Measurements from ENCODE around the gene C2orf68.

C2orf68 gene

GRCh38 chr2:85602476-85603234 is 9.2 kb downstream of the C2orf68 start, which contains the start of gene TMEM150A (continued):
- no peak for TF ChIP-seq ZNF133 (tag by site-specific recombination; IDR thresholded peaks at IDR 0.05)
- TF ChIP-seq ZNF473 (tag by site-specific recombination; IDR thresholded peaks at IDR 0.05), result no peak
- TF ChIP-seq ZNF146 (tag by site-specific recombination; IDR thresholded peaks at IDR 0.05), result no peak
- TF ChIP-seq ZNF211 (tag by site-specific recombination; IDR thresholded peaks at IDR 0.05; ENCODE audit: low read depth), result no peak
- TF ChIP-seq GLIS2 (tag by site-specific recombination; IDR thresholded peaks at IDR 0.05), result peak; percentile 51
- TF ChIP-seq ZNF335 (tag by site-specific recombination; conservative IDR thresholded peaks at IDR 0.05), result peak; percentile 83
- TF ChIP-seq ZNF19 (tag by site-specific recombination; IDR thresholded peaks at IDR 0.05; ENCODE audit: low read depth), result no peak
- TF ChIP-seq ZNF23 (tag by site-specific recombination; IDR thresholded peaks at IDR 0.05; ENCODE audit: borderline replicate concordance), result no peak
- no peak for TF ChIP-seq ZNF596 (tag by site-specific recombination; IDR thresholded peaks at IDR 0.05)
- TF ChIP-seq ZBTB17 (tag by site-specific recombination; IDR thresholded peaks at IDR 0.05), result peak; percentile 76
- TF ChIP-seq ZBTB1 (tag by site-specific recombination; IDR thresholded peaks at IDR 0.05), result no peak
- TF ChIP-seq KLF1 (tag by site-specific recombination; IDR thresholded peaks at IDR 0.05), result peak; percentile 59
- TF ChIP-seq ZIC2 (tag by site-specific recombination; IDR thresholded peaks at IDR 0.05), result peak; percentile 25; the same call in 1 of the 2 replicates
- TF ChIP-seq, protein P1, sequence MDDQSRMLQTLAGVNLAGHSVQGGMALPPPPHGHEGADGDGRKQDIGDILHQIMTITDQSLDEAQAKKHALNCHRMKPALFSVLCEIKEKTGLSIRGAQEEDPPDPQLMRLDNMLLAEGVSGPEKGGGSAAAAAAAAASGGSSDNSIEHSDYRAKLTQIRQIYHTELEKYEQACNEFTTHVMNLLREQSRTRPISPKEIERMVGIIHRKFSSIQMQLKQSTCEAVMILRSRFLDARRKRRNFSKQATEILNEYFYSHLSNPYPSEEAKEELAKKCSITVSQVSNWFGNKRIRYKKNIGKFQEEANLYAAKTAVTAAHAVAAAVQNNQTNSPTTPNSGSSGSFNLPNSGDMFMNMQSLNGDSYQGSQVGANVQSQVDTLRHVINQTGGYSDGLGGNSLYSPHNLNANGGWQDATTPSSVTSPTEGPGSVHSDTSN (CRISPR knock-in tag; IDR thresholded peaks at IDR 0.05), result peak; percentile 68; the same call in 1 of the 2 replicates
- TF ChIP-seq, protein P2, sequence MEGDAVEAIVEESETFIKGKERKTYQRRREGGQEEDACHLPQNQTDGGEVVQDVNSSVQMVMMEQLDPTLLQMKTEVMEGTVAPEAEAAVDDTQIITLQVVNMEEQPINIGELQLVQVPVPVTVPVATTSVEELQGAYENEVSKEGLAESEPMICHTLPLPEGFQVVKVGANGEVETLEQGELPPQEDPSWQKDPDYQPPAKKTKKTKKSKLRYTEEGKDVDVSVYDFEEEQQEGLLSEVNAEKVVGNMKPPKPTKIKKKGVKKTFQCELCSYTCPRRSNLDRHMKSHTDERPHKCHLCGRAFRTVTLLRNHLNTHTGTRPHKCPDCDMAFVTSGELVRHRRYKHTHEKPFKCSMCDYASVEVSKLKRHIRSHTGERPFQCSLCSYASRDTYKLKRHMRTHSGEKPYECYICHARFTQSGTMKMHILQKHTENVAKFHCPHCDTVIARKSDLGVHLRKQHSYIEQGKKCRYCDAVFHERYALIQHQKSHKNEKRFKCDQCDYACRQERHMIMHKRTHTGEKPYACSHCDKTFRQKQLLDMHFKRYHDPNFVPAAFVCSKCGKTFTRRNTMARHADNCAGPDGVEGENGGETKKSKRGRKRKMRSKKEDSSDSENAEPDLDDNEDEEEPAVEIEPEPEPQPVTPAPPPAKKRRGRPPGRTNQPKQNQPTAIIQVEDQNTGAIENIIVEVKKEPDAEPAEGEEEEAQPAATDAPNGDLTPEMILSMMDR (tag by site-specific recombination; IDR thresholded peaks at IDR 0.05), result 0 out of 2 replicates have a peak, but pooled peaks have one; percentile 29
- 0 out of 2 replicates have a peak, but pooled peaks have one; percentile 35 for TF ChIP-seq KLF7 (tag by site-specific recombination; IDR thresholded peaks at IDR 0.05; ENCODE audit: borderline replicate concordance)
- TF ChIP-seq HOXA7 (CRISPR knock-in tag; IDR thresholded peaks at IDR 0.05; ENCODE audit: borderline replicate concordance), result no peak
- TF ChIP-seq, protein P3, sequence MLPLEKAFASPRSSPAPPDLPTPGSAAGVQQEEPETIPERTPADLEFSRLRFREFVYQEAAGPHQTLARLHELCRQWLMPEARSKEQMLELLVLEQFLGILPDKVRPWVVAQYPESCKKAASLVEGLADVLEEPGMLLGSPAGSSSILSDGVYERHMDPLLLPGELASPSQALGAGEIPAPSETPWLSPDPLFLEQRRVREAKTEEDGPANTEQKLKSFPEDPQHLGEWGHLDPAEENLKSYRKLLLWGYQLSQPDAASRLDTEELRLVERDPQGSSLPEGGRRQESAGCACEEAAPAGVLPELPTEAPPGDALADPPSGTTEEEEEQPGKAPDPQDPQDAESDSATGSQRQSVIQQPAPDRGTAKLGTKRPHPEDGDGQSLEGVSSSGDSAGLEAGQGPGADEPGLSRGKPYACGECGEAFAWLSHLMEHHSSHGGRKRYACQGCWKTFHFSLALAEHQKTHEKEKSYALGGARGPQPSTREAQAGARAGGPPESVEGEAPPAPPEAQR (tag by site-specific recombination; IDR thresholded peaks at IDR 0.05), result no peak
- no peak for TF ChIP-seq ZNF645 (tag by site-specific recombination; IDR thresholded peaks at IDR 0.05)
- TF ChIP-seq ZXDB (tag by site-specific recombination; IDR thresholded peaks at IDR 0.05), result peak; percentile 31; the same call in 1 of the 2 replicates

Measured in HEK293 (cell line).